Pancreas (tissue), 10 donors: ENCODE data around the gene GNAS-AS1. TPM values are rescaled to one million over a fixed set of nuclear protein-coding genes. Genes with fewer than 3 reads are reported as not detected.

ENCODE experiments used
- ATAC-seq, 4 donors: fragments of 200-7000 bp; cut with Tn5 transposase; one replicate each; pipeline versions ENCODE4 v1.8.0 to v1.9.1; 2020; ENCODE audit warnings: mild to moderate bottlenecking in 4 of 4, moderate library complexity in 4 of 4
- DNase-seq, 6 donors: peaks; one replicate each; pipeline ENCODE4 v3.0.0-alpha.2; 2020
- FAIRE-seq: peaks from 2 replicates; lab custom pipeline; 2012; peaks lifted over from hg19 to GRCh38; lab: Jason Lieb, UNC
- H3K27ac ChIP-seq, 4 donors: fragments of 200-600 bp; sonication (generic); 1 replicate in 3 of 4; 2 replicates in 1 of 4; pipeline versions ENCODE4 v1.5.0 to v1.8.0; 2020
- H3K27me3 ChIP-seq, 4 donors: fragments of 200-600 bp; one replicate each; pipeline ENCODE4 v1.8.0; 2021
- H3K36me3 ChIP-seq, 3 donors: fragments of 200-600 bp; sonication (generic) in 1 of 3; one replicate each; pipeline versions ENCODE4 v1.5.0 to v1.8.0; 2020 to 2021
- H3K4me1 ChIP-seq, 3 donors: fragments of 200-600 bp; one replicate each; pipeline ENCODE4 v1.8.0; 2021
- H3K4me3 ChIP-seq, 4 donors: fragments of 200-600 bp; sonication (generic) in 2 of 4; one replicate each; pipeline versions ENCODE4 v1.5.0 to v1.8.0; 2020 to 2021
- H3K9me3 ChIP-seq, 4 donors: fragments of 200-600 bp; one replicate each; pipeline ENCODE4 v1.8.0; 2021
- CTCF ChIP-seq, 4 donors: fragments of 200-600 bp; sonication (generic) in 3 of 4; IDR thresholded peaks; one replicate each; pipeline versions ENCODE4 v1.5.0 to v1.8.0; 2021; ENCODE audit warnings: antibody characterized with exemption in 4 of 4
- WGBS, 2 donors: extraction: QIAGEN DNeasy Blood & Tissue Kit; methylation state at CpG; one replicate each; pipeline ENCODE4 v1.1.7; 2013; 5-methylcytosine and 5-hydroxymethylcytosine counted together
- intact Hi-C, 3 donors: fragments of 100-400 bp; cut with DNase I; formaldehyde crosslinking; loops; one replicate each; pipeline versions ENCODE4 v1.11.1 to v1.14.2; 2022
- polyA plus RNA-seq, 2 donors: library from polyadenylated mRNA; stranded (reverse); fragments of 200-250 nt; gene quantifications; one replicate each; pipeline ENCODE4 v1.2.3, GENCODE V29; 2013
- total RNA-seq, 6 donors: library from RNA; stranded (reverse); fragmentation: NEBNext Ultra II Directional in 4 of 6; extraction: Animal tissue kit (Norgen Biotek cat#: 25700) in 4 of 6; gene quantifications; one replicate each; pipeline versions ENCODE4 v1.2.1 to v1.2.4, GENCODE V29; 2021 to 2023
- donor health status: healthy with polysubstance abuse.
- donor health status: DM: no; HTN: no; CAD: no; lungs with moderate emphysema.
- donor health status: DM: no; HTN: no; CAD: no.
- donor health status: control.
- donor health status: control.
- donor health status: Bipolar disorder and iron deficiency.
- donor health status: DM: yes; HTN: yes; CAD: no.
- donor health status: DM: no; HTN: no; CAD: no.
- donor health status: DM: no; HTN: no; CAD: no.
- donor health status: DM: yes; HTN: yes; CAD: no.

Gene GNAS-AS1
- total and polyA plus RNA-seq, 8 donors, result 0.47 to 2.8 (median 0.58) TPM

- FAIRE-seq, result no peak
- no peak overlapping the region for H3K27ac ChIP-seq
- no peaks in the 10 kb centered on the region for H3K27me3 ChIP-seq
- ATAC-seq, result no peak
- H3K9me3 ChIP-seq, result no peaks in the 10 kb centered on the region
- H3K4me1 ChIP-seq, result no peaks in the 10 kb centered on the region
- no peaks in the 10 kb centered on the region for H3K36me3 ChIP-seq
- intact Hi-C loops, result no loop called here
- WGBS, 2 donors, result 38 to 45% methylated on average over 18 to 19 of the region's 19 CpGs
- no peak overlapping the region for H3K4me3 ChIP-seq
- TF ChIP-seq CTCF (IDR thresholded peaks at IDR 0.05), result no peak
- no peak for DNase-seq
Measured at GRCh38 chr20:58794510-58795180, 56.1 kb downstream of the GNAS-AS1 start.

GRCh38 chr20:58793512-58794420, 56.9 kb downstream of the GNAS-AS1 start:
- intact Hi-C loops, result no loop called here
- ATAC-seq (no peak), DNase-seq (no peak), FAIRE-seq (no peak)
- no peaks in the 10 kb centered on the region for H3K9me3 ChIP-seq
- 63 to 73% methylated on average over 27 to 29 of the region's 29 CpGs for WGBS, 2 donors
- no peak overlapping the region for H3K27ac ChIP-seq
- H3K4me3 ChIP-seq, result no peak overlapping the region
- no peaks in the 10 kb centered on the region for H3K27me3 ChIP-seq
- no peak for TF ChIP-seq CTCF (IDR thresholded peaks at IDR 0.05)
- H3K4me1 ChIP-seq, result no peaks in the 10 kb centered on the region
- no peaks in the 10 kb centered on the region for H3K36me3 ChIP-seq

GRCh38 chr20:58792426-58792825, 58.3 kb downstream of the GNAS-AS1 start:
- no peak for FAIRE-seq
- 71 to 80% methylated on average over 7 of the region's 7 CpGs for WGBS, 2 donors

GRCh38 chr20:58791286-58791685, 59.4 kb downstream of the GNAS-AS1 start:
- intact Hi-C loops, result no loop called here
- no peaks in the 10 kb centered on the region for H3K4me1 ChIP-seq
- no peak for FAIRE-seq
- H3K36me3 ChIP-seq, result no peaks in the 10 kb centered on the region
- TF ChIP-seq CTCF (IDR thresholded peaks at IDR 0.05), result no peak
- no peaks in the 10 kb centered on the region for H3K27me3 ChIP-seq
- H3K9me3 ChIP-seq, result no peaks in the 10 kb centered on the region
- DNase-seq, result no peak
- no peak overlapping the region for H3K27ac ChIP-seq
- H3K4me3 ChIP-seq, result no peak overlapping the region
- no peak for ATAC-seq
- WGBS, 2 donors, result 34 to 39% methylated on average over 7 of the region's 7 CpGs

More at GRCh38 chr20:58792426-58792825, 58.3 kb downstream of the GNAS-AS1 start:
- TF ChIP-seq CTCF (IDR thresholded peaks at IDR 0.05), result no peak
- intact Hi-C loops, result no loop called here
- DNase-seq (no peak), ATAC-seq (no peak)
- H3K27me3 ChIP-seq, result no peaks in the 10 kb centered on the region
- H3K4me1 ChIP-seq, result no peaks in the 10 kb centered on the region
- no peak overlapping the region for H3K4me3 ChIP-seq
- no peaks in the 10 kb centered on the region for H3K36me3 ChIP-seq
- H3K9me3 ChIP-seq, result no peaks in the 10 kb centered on the region
- no peak overlapping the region for H3K27ac ChIP-seq
